ENCODE measurements around the gene GPR137.

The GPR137 gene

GRCh38 chr11:64251016-64251752 lies 34.5 kb upstream of the GPR137 start, which contains the start of gene PLCB3:
TSS of gene PLCB3 (plus strand) at chr11:64251530. CDS start at chr11:64251650, 120 bp downstream.
- Histone ChIP-seq H3K36me3 (ENCODE audit: control insufficient read depth, insufficient read depth, low read length) (peaks cover 14% of the 10 kb centered on the region), H3K9me3 (ENCODE audit: control insufficient read depth, low read length) (no peaks in the 10 kb centered on the region), H3K9ac (ENCODE audit: low read length) (peak within 1 kb of the TSS; percentile 72), H3K4me3 (ENCODE audit: low read length) (peak within 1 kb of the TSS; percentile 65), H3K4me1 (ENCODE audit: control insufficient read depth, insufficient read depth, low read length) (peaks cover 34% of the 10 kb centered on the region), H3K27me3 (ENCODE audit: control insufficient read depth, insufficient read depth, low read length) (peaks cover 5% of the 10 kb centered on the region)

DNA sequence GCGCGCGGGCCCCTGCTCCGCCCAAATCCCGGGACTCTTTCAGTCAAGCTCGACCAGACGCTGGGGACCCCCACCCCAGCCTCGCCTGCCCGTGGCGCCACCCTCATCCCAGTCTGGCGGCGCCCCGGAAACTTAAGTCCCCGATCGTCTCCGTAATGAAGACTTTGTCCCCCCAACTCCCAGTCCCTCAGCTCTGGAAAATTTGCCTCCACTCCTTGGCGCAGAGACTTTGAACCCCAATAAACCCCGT lies 34.0 kb upstream of the GPR137 start:
- Histone ChIP-seq H3K36me3 (ENCODE audit: control insufficient read depth, insufficient read depth, low read length) (peaks cover 16% of the 10 kb centered on the region), H3K4me3 (ENCODE audit: low read length) (peak overlapping the region; percentile 65), H3K27me3 (ENCODE audit: control insufficient read depth, insufficient read depth, low read length) (peaks cover 5% of the 10 kb centered on the region), H3K9me3 (ENCODE audit: control insufficient read depth, low read length) (no peaks in the 10 kb centered on the region), H3K9ac (ENCODE audit: low read length) (peak overlapping the region; percentile 72), H3K4me1 (ENCODE audit: control insufficient read depth, insufficient read depth, low read length) (peaks cover 34% of the 10 kb centered on the region)

- H3K4me3 ChIP-seq (ENCODE audit: low read length), result peak overlapping the region; percentile 65
- H3K36me3 ChIP-seq (ENCODE audit: control insufficient read depth, insufficient read depth, low read length), result peaks cover 16% of the 10 kb centered on the region
- H3K27me3 ChIP-seq (ENCODE audit: control insufficient read depth, insufficient read depth, low read length), result peaks cover 5% of the 10 kb centered on the region
- peaks cover 34% of the 10 kb centered on the region for H3K4me1 ChIP-seq (ENCODE audit: control insufficient read depth, insufficient read depth, low read length)
- peak overlapping the region; percentile 72 for H3K9ac ChIP-seq (ENCODE audit: low read length)
- no peaks in the 10 kb centered on the region for H3K9me3 ChIP-seq (ENCODE audit: control insufficient read depth, low read length)
Measured at GRCh38 chr11:64252003-64252872, 33.4 kb upstream of the GPR137 start.

- Histone ChIP-seq H3K27me3 (ENCODE audit: control insufficient read depth, insufficient read depth, low read length) (peaks cover 5% of the 10 kb centered on the region), H3K36me3 (ENCODE audit: control insufficient read depth, insufficient read depth, low read length) (peaks cover 16% of the 10 kb centered on the region), H3K4me3 (ENCODE audit: low read length) (no peak overlapping the region), H3K9ac (ENCODE audit: low read length) (peak overlapping the region; percentile 72), H3K9me3 (ENCODE audit: control insufficient read depth, low read length) (no peaks in the 10 kb centered on the region), H3K4me1 (ENCODE audit: control insufficient read depth, insufficient read depth, low read length) (peaks cover 29% of the 10 kb centered on the region)
Measured at GRCh38 chr11:64253043-64253442, 32.6 kb upstream of the GPR137 start.

DNA sequence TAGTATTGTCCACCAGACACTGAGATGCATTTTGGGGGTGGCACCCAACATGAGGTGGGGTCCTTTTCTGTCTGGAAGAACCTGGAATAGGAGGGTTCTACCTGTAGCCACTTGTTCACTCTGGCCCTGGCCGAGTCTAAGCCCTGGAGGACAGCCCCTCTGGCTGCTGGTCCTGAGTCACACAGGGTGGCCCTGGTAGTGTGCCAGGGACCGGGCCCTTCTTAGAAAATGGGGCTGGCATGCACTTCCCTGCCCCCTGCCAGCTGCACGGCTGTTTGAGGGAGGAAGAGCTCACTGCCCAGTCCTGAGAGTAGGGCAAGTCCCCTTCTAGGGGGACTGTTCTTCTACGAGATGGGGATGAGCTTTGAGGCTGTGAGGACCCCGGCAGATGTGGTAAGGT lies 32.2 kb upstream of the GPR137 start:
- H3K4me1 ChIP-seq (ENCODE audit: control insufficient read depth, insufficient read depth, low read length), result peaks cover 29% of the 10 kb centered on the region
- H3K9me3 ChIP-seq (ENCODE audit: control insufficient read depth, low read length), result no peaks in the 10 kb centered on the region
- H3K9ac ChIP-seq (ENCODE audit: low read length), result peak overlapping the region; percentile 72
- no peak overlapping the region for H3K4me3 ChIP-seq (ENCODE audit: low read length)
- H3K36me3 ChIP-seq (ENCODE audit: control insufficient read depth, insufficient read depth, low read length), result peaks cover 16% of the 10 kb centered on the region
- peaks cover 5% of the 10 kb centered on the region for H3K27me3 ChIP-seq (ENCODE audit: control insufficient read depth, insufficient read depth, low read length)

DNA sequence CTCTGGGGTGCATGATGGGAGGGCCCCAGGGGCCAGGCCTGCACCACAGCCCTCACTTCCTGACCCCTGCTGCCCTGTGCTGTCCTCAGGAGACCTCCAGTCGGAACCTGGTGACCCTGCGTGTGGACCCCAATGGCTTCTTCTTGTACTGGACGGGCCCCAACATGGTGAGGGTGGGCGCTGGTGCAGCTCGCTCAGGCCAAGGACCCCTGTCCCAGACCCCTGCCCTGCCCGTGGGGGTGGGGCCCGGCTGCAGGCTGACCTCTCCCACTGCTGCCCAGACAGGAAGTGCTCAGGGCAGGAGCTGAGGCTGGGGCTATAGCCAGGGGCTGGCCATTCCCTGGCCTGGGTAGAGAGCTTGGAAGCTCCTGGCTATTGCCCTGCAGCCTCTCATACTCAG lies 31.3 kb upstream of the GPR137 start:
- H3K9ac ChIP-seq (ENCODE audit: low read length), result no peak overlapping the region
- no peak overlapping the region for H3K4me3 ChIP-seq (ENCODE audit: low read length)
- peaks cover 29% of the 10 kb centered on the region for H3K4me1 ChIP-seq (ENCODE audit: control insufficient read depth, insufficient read depth, low read length)
- peaks cover 5% of the 10 kb centered on the region for H3K27me3 ChIP-seq (ENCODE audit: control insufficient read depth, insufficient read depth, low read length)
- peaks cover 16% of the 10 kb centered on the region for H3K36me3 ChIP-seq (ENCODE audit: control insufficient read depth, insufficient read depth, low read length)
- H3K9me3 ChIP-seq (ENCODE audit: control insufficient read depth, low read length), result no peaks in the 10 kb centered on the region

GRCh38 chr11:64255135-64256128 lies 30.2 kb upstream of the GPR137 start:
- Histone ChIP-seq H3K9ac (ENCODE audit: low read length) (no peak overlapping the region), H3K27me3 (ENCODE audit: control insufficient read depth, insufficient read depth, low read length) (peaks cover 5% of the 10 kb centered on the region), H3K36me3 (ENCODE audit: control insufficient read depth, insufficient read depth, low read length) (peaks cover 21% of the 10 kb centered on the region), H3K4me3 (ENCODE audit: low read length) (no peak overlapping the region), H3K4me1 (ENCODE audit: control insufficient read depth, insufficient read depth, low read length) (peaks cover 28% of the 10 kb centered on the region), H3K9me3 (ENCODE audit: control insufficient read depth, low read length) (no peaks in the 10 kb centered on the region)

DNA sequence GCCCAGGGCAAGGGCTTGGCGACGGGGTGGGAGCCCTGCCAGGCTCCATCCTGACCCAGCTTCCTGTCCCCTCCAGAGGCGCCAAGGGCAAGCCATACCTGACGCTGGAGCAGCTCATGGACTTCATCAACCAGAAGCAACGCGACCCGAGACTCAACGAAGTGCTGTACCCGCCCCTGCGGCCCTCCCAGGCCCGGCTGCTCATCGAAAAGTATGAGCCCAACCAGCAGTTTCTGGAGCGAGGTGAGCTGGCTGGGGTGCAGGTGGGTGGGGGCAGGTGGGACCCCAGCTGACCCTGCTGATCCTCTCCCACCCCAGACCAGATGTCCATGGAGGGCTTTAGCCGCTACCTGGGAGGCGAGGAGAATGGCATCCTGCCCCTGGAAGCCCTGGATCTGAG lies 29.3 kb upstream of the GPR137 start:
- no peak overlapping the region for H3K9ac ChIP-seq (ENCODE audit: low read length)
- no peak overlapping the region for H3K4me3 ChIP-seq (ENCODE audit: low read length)
- no peaks in the 10 kb centered on the region for H3K9me3 ChIP-seq (ENCODE audit: control insufficient read depth, low read length)
- no peaks in the 10 kb centered on the region for H3K27me3 ChIP-seq (ENCODE audit: control insufficient read depth, insufficient read depth, low read length)
- H3K4me1 ChIP-seq (ENCODE audit: control insufficient read depth, insufficient read depth, low read length), result peaks cover 21% of the 10 kb centered on the region
- peaks cover 21% of the 10 kb centered on the region for H3K36me3 ChIP-seq (ENCODE audit: control insufficient read depth, insufficient read depth, low read length)

GRCh38 chr11:64258356-64258755 lies 27.3 kb upstream of the GPR137 start:
- no peaks in the 10 kb centered on the region for H3K27me3 ChIP-seq (ENCODE audit: control insufficient read depth, insufficient read depth, low read length)
- no peaks in the 10 kb centered on the region for H3K9me3 ChIP-seq (ENCODE audit: control insufficient read depth, low read length)
- no peak overlapping the region for H3K9ac ChIP-seq (ENCODE audit: low read length)
- no peak overlapping the region for H3K4me3 ChIP-seq (ENCODE audit: low read length)
- peaks cover 28% of the 10 kb centered on the region for H3K36me3 ChIP-seq (ENCODE audit: control insufficient read depth, insufficient read depth, low read length)
- H3K4me1 ChIP-seq (ENCODE audit: control insufficient read depth, insufficient read depth, low read length), result peaks cover 6% of the 10 kb centered on the region

DNA sequence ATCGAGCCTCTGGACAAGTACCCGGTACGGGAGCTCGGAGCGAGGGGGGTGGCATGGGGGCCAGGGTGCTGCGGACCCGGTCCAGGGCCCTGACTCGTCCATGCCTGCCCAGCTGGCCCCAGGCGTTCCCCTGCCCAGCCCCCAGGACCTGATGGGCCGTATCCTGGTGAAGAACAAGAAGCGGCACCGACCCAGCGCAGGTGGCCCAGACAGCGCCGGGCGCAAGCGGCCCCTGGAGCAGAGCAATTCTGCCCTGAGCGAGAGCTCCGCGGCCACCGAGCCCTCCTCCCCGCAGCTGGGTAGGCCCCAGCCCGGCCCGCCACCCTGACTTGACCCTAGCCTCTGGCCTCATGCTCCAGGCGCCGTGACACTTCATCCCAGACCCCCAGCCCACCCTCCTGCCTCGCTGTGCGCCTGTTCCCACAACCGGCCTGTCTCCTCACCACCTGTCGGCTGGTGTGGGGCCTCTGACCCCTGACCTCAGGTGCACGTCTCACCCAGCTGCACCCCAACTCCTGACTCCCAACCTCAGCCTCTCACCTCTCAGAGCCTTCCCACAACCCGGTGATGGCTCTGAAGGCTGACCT lies 26.6 kb upstream of the GPR137 start:
- Histone ChIP-seq H3K27me3 (ENCODE audit: control insufficient read depth, insufficient read depth, low read length) (no peaks in the 10 kb centered on the region), H3K9me3 (ENCODE audit: control insufficient read depth, low read length) (no peaks in the 10 kb centered on the region), H3K9ac (ENCODE audit: low read length) (no peak overlapping the region), H3K36me3 (ENCODE audit: control insufficient read depth, insufficient read depth, low read length) (peaks cover 33% of the 10 kb centered on the region), H3K4me1 (ENCODE audit: control insufficient read depth, insufficient read depth, low read length) (no peaks in the 10 kb centered on the region), H3K4me3 (ENCODE audit: low read length) (no peak overlapping the region)

- Histone ChIP-seq H3K4me1 (ENCODE audit: control insufficient read depth, insufficient read depth, low read length) (no peaks in the 10 kb centered on the region), H3K9ac (ENCODE audit: low read length) (no peak overlapping the region), H3K27me3 (ENCODE audit: control insufficient read depth, insufficient read depth, low read length) (no peaks in the 10 kb centered on the region), H3K4me3 (ENCODE audit: low read length) (no peak overlapping the region), H3K9me3 (ENCODE audit: control insufficient read depth, low read length) (no peaks in the 10 kb centered on the region), H3K36me3 (ENCODE audit: control insufficient read depth, insufficient read depth, low read length) (peaks cover 32% of the 10 kb centered on the region)
Measured at GRCh38 chr11:64259533-64260067, 26.0 kb upstream of the GPR137 start.
